GM18526 (cell line): ENCODE results near the gene CCDC88C.

Source experiments
- POLR2A ChIP-seq: IDR thresholded peaks from 3 replicates; pipeline ENCODE4 v1.6.1; 2011; ENCODE audit not compliant: insufficient read length; ENCODE audit errors: extremely low read depth

Gene CCDC88C

GRCh38 chr14:91253795-91254323 is 163.8 kb downstream of the CCDC88C start:
- TF ChIP-seq POLR2A: no peak

- TF ChIP-seq POLR2A: no peak
Observed at GRCh38 chr14:91252871-91253794, 164.5 kb downstream of the CCDC88C start.

DNA sequence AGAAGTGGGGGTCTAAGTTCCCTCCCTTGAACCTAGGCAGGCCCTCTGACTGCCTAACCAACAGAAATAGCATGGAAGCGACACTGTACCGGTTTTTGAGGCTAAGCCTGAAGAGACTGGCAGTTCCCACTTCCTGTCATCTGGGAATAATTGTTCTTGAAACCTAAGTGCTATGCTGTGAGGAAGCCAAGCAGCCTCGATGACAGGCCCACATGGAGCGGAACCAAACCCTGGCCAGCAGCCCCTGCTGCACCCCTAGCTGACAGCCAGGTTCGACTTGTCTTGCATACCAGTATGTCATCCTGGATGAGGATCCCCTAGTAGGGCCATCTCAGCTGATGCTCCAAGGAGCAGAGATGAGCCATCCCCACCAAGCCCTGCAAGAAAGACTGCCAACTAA is 166.7 kb downstream of the CCDC88C start:
- TF ChIP-seq POLR2A: no peak

GRCh38 chr14:91249841-91250616 is 167.6 kb downstream of the CCDC88C start:
- no peak for TF ChIP-seq POLR2A

GRCh38 chr14:91246051-91246852 is 171.4 kb downstream of the CCDC88C start:
- no peak for TF ChIP-seq POLR2A

DNA sequence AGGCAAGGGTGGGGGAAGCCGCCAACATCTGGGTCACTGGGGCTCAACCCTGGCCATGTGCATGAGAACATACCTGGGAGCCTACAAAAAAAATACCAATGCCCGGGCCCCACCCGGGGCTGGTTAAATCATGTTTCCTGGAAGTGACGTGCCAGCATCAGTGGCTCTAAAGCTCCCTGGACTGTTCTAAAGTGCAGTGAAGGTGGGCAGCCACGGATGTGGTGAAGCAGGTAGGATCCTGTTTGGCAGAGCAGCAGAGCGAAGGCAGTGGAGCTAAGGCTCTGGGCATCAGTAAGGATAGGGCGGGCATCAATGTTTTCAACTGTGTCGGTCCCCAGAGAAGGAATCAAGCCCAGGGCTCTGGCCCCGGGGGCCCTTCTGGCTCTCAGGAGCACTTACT is 172.6 kb downstream of the CCDC88C start:
- no peak for TF ChIP-seq POLR2A

DNA sequence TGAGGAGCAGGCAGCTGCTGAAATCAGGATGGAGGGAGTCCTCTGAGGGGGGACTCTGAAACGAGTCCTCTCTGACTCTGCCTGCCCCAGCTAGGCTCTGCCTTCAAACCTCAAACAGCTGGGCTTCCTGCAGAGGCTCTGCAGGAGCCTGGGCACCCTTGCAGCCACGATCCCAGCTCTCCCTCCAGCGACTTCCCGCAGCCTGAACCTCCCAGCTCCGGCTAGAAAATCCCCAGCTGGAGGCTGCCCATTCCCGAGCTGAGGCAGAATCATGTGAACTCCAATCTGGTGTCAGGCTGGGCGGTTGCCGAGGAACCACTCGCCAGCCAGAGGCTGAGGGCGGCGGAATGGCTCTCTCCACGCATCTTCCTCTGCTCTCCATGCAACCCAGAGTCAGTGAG is 173.1 kb downstream of the CCDC88C start, which contains the start of gene GPR68:
Gene GPR68, minus strand, starts transcription at position 204 of the 401 bp plus-strand sequence. CDS start 9,654 bp downstream, outside the sequence.
- no peak for TF ChIP-seq POLR2A

- TF ChIP-seq POLR2A: no peak
Observed at GRCh38 chr14:91243074-91243471, 174.5 kb downstream of the CCDC88C start.

GRCh38 chr14:91242635-91243034 is 175.0 kb downstream of the CCDC88C start:
- no peak for TF ChIP-seq POLR2A

GRCh38 chr14:91241863-91242262 is 175.8 kb downstream of the CCDC88C start:
- no peak for TF ChIP-seq POLR2A

GRCh38 chr14:91238661-91239060 is 179.0 kb downstream of the CCDC88C start:
- no peak for TF ChIP-seq POLR2A

DNA sequence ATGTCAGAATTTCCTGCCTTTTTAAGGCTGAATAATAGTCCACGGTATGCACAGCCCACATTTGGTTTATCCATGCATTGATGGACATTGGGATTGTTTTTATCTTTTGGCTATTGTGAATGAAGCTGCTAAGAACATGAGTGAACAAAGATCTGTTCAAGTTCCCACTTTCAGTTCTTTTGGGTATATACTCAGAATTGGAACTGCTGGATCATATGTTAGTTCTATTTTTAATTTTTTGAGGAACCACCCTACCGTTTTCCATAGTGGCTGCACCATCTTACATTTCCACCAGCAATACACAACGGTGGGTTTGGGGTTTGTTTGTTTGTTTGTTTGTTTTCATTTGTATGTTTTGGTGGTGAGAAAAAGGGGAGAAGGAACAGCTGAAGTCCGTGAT is 179.5 kb downstream of the CCDC88C start:
- no peak for TF ChIP-seq POLR2A

- TF ChIP-seq POLR2A: no peak
Observed at GRCh38 chr14:91237219-91237618, 180.4 kb downstream of the CCDC88C start.

DNA sequence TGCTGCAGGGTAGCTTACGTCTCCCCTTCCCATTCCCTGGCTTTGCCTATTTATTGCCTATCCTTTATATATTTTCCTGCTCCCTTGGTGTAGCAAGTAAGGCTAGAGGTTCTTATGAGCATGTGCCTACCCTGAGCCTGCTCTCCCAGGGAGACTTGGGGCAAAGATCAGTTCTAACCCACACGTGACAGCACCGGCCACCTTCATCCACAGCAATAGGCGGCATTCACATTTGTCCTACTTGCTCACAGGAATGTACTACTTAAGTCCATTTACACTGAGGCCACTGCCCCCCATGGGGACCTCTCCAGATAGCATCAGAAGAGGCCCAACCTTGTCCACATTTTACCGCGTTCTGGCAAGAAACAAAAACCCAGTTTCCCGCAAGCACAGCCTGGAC is 181.8 kb downstream of the CCDC88C start:
- TF ChIP-seq POLR2A: no peak

GRCh38 chr14:91234791-91235114 is 182.9 kb downstream of the CCDC88C start:
- no peak for TF ChIP-seq POLR2A
